GM23338 (cell line): ENCODE measurements around the gene ATG7.

Experiments used
- CREB1 ChIP-seq: fragments of 250-450 bp; sonication (Bioruptor Pico); IDR thresholded peaks from 2 replicates; pipeline ENCODE4 v1.5.0; 2020; ENCODE audit warnings: low read depth, mild to moderate bottlenecking, moderate library complexity
- CTCF ChIP-seq, 2 experiments: fragments of 200-600 bp in 1 of 2; sonication (generic) in 1 of 2; conservative IDR thresholded peaks; 2 replicates each; pipeline versions ENCODE4 v1.5.1 to v1.6.1; 2016 to 2017; ENCODE audit warnings: antibody characterized with exemption in 2 of 2, low read depth in 2 of 2, mild to moderate bottlenecking in 2 of 2, moderate library complexity in 1 of 2
- ETS1 ChIP-seq: IDR thresholded peaks from 2 replicates; pipeline ENCODE4 v1.6.1; 2016; ENCODE audit warnings: antibody characterized with exemption
- EZH2 ChIP-seq: fragments of 200-600 bp; sonication (generic); IDR thresholded peaks from one replicate; pipeline ENCODE4 v1.8.0; 2017; ENCODE audit warnings: antibody characterized with exemption, mild to moderate bottlenecking, low read depth; ENCODE audit not compliant: unreplicated experiment
- EZH2phosphoT487 ChIP-seq: fragments of 200-600 bp; sonication (generic); IDR thresholded peaks from one replicate; pipeline ENCODE4 v1.8.1; 2018; ENCODE audit warnings: antibody characterized with exemption; ENCODE audit not compliant: unreplicated experiment
- JUNB ChIP-seq: IDR thresholded peaks from one replicate; pipeline ENCODE4 v1.6.1; 2016; ENCODE audit warnings: antibody characterized with exemption; ENCODE audit not compliant: unreplicated experiment
- NANOG ChIP-seq: IDR thresholded peaks from 2 replicates; pipeline ENCODE4 v1.6.1; 2016; ENCODE audit warnings: antibody characterized with exemption, borderline replicate concordance
- POLR2AphosphoS5 ChIP-seq: IDR thresholded peaks from 2 replicates; pipeline ENCODE4 v1.6.1; 2016; ENCODE audit warnings: antibody characterized with exemption, low read depth
- REST ChIP-seq: IDR thresholded peaks from one replicate; pipeline ENCODE4 v1.6.1; 2018; ENCODE audit warnings: antibody characterized with exemption; ENCODE audit not compliant: unreplicated experiment
- STAT1 ChIP-seq: IDR thresholded peaks from one replicate; pipeline ENCODE4 v1.6.1; 2016; ENCODE audit warnings: antibody characterized with exemption; ENCODE audit not compliant: unreplicated experiment
- ZNF114 ChIP-seq: fragments of 250-450 bp; sonication (Bioruptor Pico); IDR thresholded peaks from 2 replicates; pipeline ENCODE4 v1.5.0; 2020; ENCODE audit warnings: mild to moderate bottlenecking, moderate library complexity
- ZNF331 ChIP-seq: fragments of 250-450 bp; sonication (Bioruptor Pico); IDR thresholded peaks from 2 replicates; pipeline ENCODE4 v1.5.0; 2020; ENCODE audit warnings: low read depth, mild to moderate bottlenecking, moderate library complexity
- ZNF462 ChIP-seq: fragments of 250-450 bp; sonication (Bioruptor Pico); IDR thresholded peaks from 2 replicates; pipeline ENCODE4 v1.5.0; 2020; ENCODE audit warnings: mild to moderate bottlenecking, moderate library complexity

- TF ChIP-seq EZH2, result no peak
- TF ChIP-seq CTCF (conservative IDR thresholded peaks at IDR 0.05; ENCODE audit: low read depth in 2 of 2), result no peak
- no peak for TF ChIP-seq EZH2phosphoT487
- no peak for TF ChIP-seq POLR2AphosphoS5
- no peak for TF ChIP-seq ETS1
- TF ChIP-seq ZNF462 (CRISPR knock-in tag), result no peak
- no peak for TF ChIP-seq STAT1
- TF ChIP-seq ZNF114, result no peak
- no peak for TF ChIP-seq REST
- TF ChIP-seq JUNB, result no peak
- no peak for TF ChIP-seq ZNF331 (CRISPR knock-in tag)
- TF ChIP-seq CREB1 (CRISPR knock-in tag), result no peak
- no peak for TF ChIP-seq NANOG
Measured at GRCh38 chr3:11578169-11578568, 306.0 kb downstream of the ATG7 start.
